HG02943 (cell line): ENCODE data around the gene DPYSL4.
"Not testable (repeated sequence)": the region's sequence is repeated elsewhere in the genome, so short reads cannot be mapped to it uniquely, and the experiment has no call there.

Source experiments
- ATAC-seq: cut with Tn5 transposase; IDR thresholded peaks from one replicate; pipeline ENCODE4 v1.9.1; 2021; ENCODE audit warnings: mild to moderate bottlenecking, low read depth, moderate library complexity; ENCODE audit not compliant: unreplicated experiment

The DPYSL4 gene

GRCh38 chr10:132204781-132205473 lies 18.2 kb downstream of the DPYSL4 start:
- ATAC-seq = no peak

- ATAC-seq = no peak
Observed at GRCh38 chr10:132205650-132206376, 19.1 kb downstream of the DPYSL4 start.

- ATAC-seq = no peak
Observed at GRCh38 chr10:132206377-132206745, 19.6 kb downstream of the DPYSL4 start.

DNA sequence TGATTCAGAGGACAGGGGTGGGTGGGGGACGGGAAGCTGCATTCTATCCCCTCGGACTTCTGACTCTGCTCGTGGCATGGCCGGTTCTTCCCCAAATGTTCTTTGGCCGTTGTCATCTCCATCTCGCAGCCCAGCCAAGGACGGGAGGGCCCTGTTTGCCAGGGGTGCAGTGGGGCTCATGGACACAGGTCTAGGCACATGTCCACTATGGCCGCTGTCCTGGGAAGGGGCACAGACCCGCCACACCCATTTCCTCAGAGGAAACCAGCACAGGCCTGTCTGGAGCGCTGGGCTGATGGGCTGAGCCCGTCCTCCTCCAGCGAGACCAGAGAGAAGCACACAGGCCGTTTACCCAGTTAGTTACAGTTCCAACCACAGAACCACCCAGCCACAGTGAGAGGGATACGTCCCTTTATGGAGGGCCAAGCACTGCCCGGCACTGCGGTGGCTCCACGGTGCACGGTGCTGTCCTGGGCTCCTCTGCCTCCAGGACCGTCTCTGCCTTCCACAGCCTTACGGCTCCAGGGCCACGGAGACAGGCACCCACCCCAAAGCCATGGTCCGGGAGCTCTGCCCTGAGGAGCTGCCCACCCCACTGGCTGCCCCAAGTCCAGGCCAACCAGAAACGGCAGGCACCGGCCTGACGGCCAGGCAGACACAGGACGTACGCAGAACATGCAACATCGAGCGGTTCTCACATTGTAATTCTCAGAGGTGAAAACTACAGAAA lies 20.2 kb downstream of the DPYSL4 start:
- no peak for ATAC-seq

GRCh38 chr10:132207536-132208461 lies 21.1 kb downstream of the DPYSL4 start:
- ATAC-seq = no peak

- no peak for ATAC-seq
Observed at GRCh38 chr10:132208462-132209050, 21.8 kb downstream of the DPYSL4 start.

GRCh38 chr10:132209130-132209529 lies 22.4 kb downstream of the DPYSL4 start:
- ATAC-seq = no peak

DNA sequence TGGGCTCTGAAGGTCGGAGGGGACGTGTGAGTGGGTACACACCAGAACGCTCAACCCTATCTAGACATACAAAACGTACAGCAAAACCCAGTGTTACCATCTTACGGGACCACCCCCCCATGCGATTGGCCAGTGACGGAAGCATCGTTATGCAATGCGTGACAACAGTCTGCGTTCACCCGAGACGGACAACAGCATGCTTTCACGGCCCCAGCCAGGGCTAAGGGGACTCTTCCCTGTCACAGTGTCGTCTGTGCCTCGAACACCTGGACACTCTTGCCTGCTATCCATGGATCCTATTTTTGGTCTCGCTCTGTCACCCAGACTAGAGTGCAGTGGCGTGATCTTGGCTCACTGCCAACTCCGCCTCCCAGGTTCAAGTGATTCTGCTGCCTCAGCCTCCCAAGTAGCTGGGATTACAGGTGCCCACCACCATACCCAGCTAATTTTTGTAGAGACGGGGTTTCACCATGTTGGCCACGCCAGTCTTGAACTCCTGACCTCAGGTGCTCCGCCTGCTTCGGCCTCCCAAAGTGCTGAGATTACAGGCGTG lies 23.3 kb downstream of the DPYSL4 start:
- no peak for ATAC-seq

DNA sequence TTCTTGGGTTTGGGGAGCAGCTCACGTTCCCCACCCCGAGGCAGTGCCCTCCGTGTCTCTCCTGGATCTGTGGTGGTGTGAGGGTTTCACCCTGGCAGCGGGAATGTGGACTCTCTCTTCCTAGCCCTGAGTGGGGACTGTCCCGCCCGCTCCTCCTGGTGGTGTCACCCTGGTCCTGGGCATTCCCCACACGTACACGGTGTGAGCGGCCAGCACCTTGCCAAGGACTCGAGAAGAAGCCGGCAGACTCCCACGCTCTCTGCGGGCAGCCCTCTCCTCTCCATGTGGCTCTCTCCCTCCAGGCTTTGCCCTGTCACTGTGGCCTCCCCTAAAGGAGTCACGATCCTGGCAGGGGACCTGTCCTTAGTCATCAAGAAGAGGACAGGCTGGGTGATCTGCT lies 24.0 kb downstream of the DPYSL4 start:
- no peak for ATAC-seq

GRCh38 chr10:132211246-132211645 lies 24.5 kb downstream of the DPYSL4 start:
- no peak for ATAC-seq

DNA sequence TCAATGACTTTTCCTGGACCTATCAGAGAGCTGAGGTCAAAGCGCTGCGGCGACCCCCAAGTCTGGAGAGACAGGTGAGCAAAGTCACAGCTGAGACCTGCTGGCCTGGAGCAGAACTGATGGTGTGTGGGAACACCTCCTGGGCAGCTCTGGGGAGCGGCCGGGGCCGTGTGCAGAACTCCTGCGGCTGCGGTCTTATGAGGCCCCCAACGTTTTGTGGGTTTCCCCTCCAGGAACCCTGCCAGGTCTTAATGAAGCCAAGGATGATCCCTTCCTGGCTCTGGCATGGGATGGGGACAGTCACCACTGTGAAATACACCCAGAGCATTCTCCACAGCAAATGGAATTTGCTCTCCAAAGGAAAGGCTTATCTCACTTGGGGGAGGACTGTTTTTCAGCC lies 26.1 kb downstream of the DPYSL4 start:
- no peak for ATAC-seq

- ATAC-seq = no peak
Observed at GRCh38 chr10:132213917-132214316, 27.2 kb downstream of the DPYSL4 start.

- not testable (repeated sequence) for ATAC-seq
Observed at GRCh38 chr10:132216441-132216840, 29.7 kb downstream of the DPYSL4 start.

DNA sequence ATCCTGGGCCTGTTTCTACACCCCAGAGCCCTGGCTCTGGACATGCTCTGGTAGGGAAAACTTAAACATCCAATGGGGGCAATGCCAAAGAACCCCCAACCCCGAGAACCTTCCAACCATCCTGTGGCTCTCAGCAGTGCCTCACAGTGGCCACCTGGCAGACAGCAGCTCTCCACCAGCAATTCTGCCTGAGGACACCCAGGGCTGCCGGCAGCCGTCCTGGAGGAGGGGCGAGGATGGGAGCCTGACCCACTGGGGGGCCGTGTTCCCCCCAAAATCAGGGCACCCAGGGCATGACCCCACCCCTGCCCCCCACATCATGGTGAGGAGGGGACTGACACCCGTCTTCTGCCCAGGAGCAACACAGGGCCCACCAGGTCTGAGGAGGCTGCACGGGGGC lies 32.7 kb downstream of the DPYSL4 start:
- ATAC-seq = no peak

DNA sequence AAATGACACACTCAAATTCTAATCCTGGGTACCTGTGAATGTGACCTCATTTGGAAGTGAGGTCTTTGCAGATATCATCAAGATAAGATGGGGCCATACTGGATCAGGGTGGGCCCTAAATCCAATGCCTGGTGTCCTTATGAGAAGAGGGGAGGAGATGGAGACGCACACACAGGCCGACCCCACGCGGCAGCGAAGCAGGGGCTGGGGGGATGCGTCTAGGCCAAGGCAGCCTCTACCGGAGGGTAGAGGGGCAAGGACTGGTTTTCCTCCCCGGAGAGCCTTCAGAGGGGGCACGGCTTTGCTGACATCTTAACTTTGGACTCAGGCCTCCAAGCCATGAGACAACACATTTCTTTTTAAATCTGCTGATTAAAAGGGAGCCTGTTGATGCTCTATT lies 33.3 kb downstream of the DPYSL4 start:
- no peak for ATAC-seq

- not testable (repeated sequence) for ATAC-seq
Observed at GRCh38 chr10:132220996-132221395, 34.2 kb downstream of the DPYSL4 start.

DNA sequence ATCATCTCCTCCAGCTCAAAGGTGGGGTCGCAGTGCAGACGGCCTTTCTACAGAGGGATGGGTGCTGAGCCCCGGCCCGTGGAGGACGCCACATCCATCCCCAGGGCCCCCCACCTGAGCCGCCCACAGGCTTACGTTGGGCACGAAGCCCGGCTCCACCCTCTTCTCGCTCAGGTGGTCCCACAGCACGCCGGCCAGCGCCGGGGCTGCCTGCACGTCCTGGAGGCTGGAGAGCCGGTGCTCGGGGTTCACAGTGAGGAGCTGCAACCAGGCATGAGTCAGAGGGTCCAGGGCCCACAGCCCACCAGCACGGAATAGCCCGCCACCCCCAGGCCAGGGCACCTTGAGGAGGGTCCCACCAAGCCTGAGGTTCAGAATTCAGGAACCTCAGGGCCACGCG lies 36.0 kb downstream of the DPYSL4 start:
- ATAC-seq = no peak

GRCh38 chr10:132223156-132223590 lies 36.4 kb downstream of the DPYSL4 start:
- ATAC-seq = no peak

DNA sequence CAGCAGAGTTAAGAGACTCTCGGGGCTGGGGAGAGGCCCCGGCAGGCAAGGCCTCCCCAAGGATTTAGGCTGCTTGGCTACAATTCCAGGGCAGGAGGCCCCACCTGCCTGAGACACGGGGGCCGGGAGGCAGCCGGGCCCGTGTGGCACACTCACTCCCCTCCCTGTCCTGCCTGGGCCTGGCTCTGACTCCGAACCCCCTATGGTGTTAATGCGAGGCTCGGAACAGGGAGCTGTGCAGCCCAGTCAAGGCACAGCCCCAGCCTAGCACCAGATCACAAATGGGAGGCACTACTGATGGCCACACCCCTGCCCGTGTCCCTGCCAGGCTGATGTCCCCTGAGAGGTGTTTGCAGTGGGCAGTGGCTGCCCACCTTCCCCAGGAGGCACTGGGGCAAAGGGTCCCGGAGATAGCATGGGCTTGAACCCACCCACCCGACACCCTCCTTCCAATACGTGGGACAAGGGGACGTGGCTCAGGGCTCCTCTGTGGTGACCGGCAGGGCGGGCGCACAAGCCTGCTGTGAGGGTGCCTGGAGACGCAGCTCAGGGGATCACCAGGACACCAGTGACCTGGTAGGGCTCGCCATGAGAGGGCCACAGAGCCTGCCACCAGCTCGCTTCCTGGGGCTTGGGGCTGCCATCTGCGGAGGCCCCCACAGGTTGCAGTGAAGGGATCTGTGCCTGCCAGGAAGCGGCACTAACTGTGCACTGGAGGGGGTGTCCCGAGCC lies 37.0 kb downstream of the DPYSL4 start:
- no peak for ATAC-seq
